Measurements from ENCODE around the gene NEIL3. TPM values are rescaled to one million over a fixed set of nuclear protein-coding genes. Genes with fewer than 3 reads are reported as not detected.

The NEIL3 gene
- total RNA-seq, 2 experiments from 2014 or later, result 0.22 to 0.25 TPM

- H3K4me3 Mint-ChIP-seq, result no peak overlapping the region
- no peaks in the 10 kb centered on the region for H3K9me3 Mint-ChIP-seq
- TF ChIP-seq CTCF (IDR thresholded peaks at IDR 0.05), result no peak
- no peak for DNase-seq
- H3K4me1 Mint-ChIP-seq (ENCODE audit: low read depth), result peaks cover 28% of the 10 kb centered on the region
- H3K36me3 ChIP-seq (ENCODE audit: insufficient read depth, low read length), result no peaks in the 10 kb centered on the region
- peaks cover 27% of the 10 kb centered on the region for H3K4me1 ChIP-seq (ENCODE audit: insufficient read depth, low read length)
- no peak for ATAC-seq (ENCODE audit: poor library complexity)
- no peak overlapping the region for H3K4me3 ChIP-seq (ENCODE audit: low read length)
- H3K36me3 Mint-ChIP-seq (ENCODE audit: low read depth), result no peaks in the 10 kb centered on the region
- H3K27me3 Mint-ChIP-seq, result no peaks in the 10 kb centered on the region
- H3K9me3 ChIP-seq (ENCODE audit: control insufficient read depth in 1 of 2, insufficient read depth in 1 of 2, low read length in 2 of 2), result peaks cover 0 to 5% of the 10 kb centered on the region in 2 experiments
- no peak overlapping the region for H3K27ac Mint-ChIP-seq
- no peak overlapping the region for H3K27ac ChIP-seq (ENCODE audit: low read depth in 1 of 2, low read length in 2 of 2)
- CTCF ChIA-PET, result no interaction called here
- POLR2A ChIA-PET, result no interaction called here
- H3K27me3 ChIP-seq (ENCODE audit: control insufficient read depth in 1 of 2, insufficient read depth in 2 of 2, low read length in 2 of 2), result no peaks in the 10 kb centered on the region
- intact Hi-C loops (cut with DNase I, micrococcal nuclease), result no loop called here
Observed at GRCh38 chr4:177405508-177405907, 95.8 kb downstream of the NEIL3 start.

- no peak overlapping the region for H3K27ac Mint-ChIP-seq
- Histone ChIP-seq H3K27me3 (ENCODE audit: control insufficient read depth in 1 of 2, insufficient read depth in 2 of 2, low read length in 2 of 2) (no peaks in the 10 kb centered on the region), H3K27ac (ENCODE audit: low read depth in 1 of 2, low read length in 2 of 2) (no peak overlapping the region), H3K36me3 (ENCODE audit: insufficient read depth, low read length) (no peaks in the 10 kb centered on the region), H3K4me1 (ENCODE audit: insufficient read depth, low read length) (peaks cover 5% of the 10 kb centered on the region), H3K9me3 (ENCODE audit: control insufficient read depth in 1 of 2, insufficient read depth in 1 of 2, low read length in 2 of 2) (peaks cover 0 to 5% of the 10 kb centered on the region in 2 experiments), H3K4me3 (ENCODE audit: low read length) (no peak overlapping the region)
- ATAC-seq (ENCODE audit: poor library complexity) (no peak), DNase-seq (no peak)
- ChIA-PET CTCF (no interaction called here), POLR2A (interaction anchor here (0.9 kb wide), 1 partner anchor 34 kb away, joined by 3 read pairs; the partner anchor contains the start of gene AGA)
- no peak overlapping the region for H3K4me3 Mint-ChIP-seq
- H3K36me3 Mint-ChIP-seq (ENCODE audit: low read depth), result no peaks in the 10 kb centered on the region
- intact Hi-C loops (cut with DNase I, micrococcal nuclease), result no loop called here
- H3K4me1 Mint-ChIP-seq (ENCODE audit: low read depth), result peaks cover 6% of the 10 kb centered on the region
- no peaks in the 10 kb centered on the region for H3K27me3 Mint-ChIP-seq
- TF ChIP-seq CTCF (IDR thresholded peaks at IDR 0.05), result no peak
- H3K9me3 Mint-ChIP-seq, result no peaks in the 10 kb centered on the region
Observed at GRCh38 chr4:177408023-177408422, 98.3 kb downstream of the NEIL3 start.

GRCh38 chr4:177410566-177410965 is 100.9 kb downstream of the NEIL3 start:
- Histone ChIP-seq H3K27me3 (ENCODE audit: control insufficient read depth in 1 of 2, insufficient read depth in 2 of 2, low read length in 2 of 2) (no peaks in the 10 kb centered on the region), H3K4me1 (ENCODE audit: insufficient read depth, low read length) (no peaks in the 10 kb centered on the region), H3K4me3 (ENCODE audit: low read length) (no peak overlapping the region), H3K27ac (ENCODE audit: low read depth in 1 of 2, low read length in 2 of 2) (no peak overlapping the region), H3K9me3 (ENCODE audit: control insufficient read depth in 1 of 2, insufficient read depth in 1 of 2, low read length in 2 of 2) (peaks cover 0 to 5% of the 10 kb centered on the region in 2 experiments), H3K36me3 (ENCODE audit: insufficient read depth, low read length) (no peaks in the 10 kb centered on the region)
- H3K4me3 Mint-ChIP-seq, result no peak overlapping the region
- intact Hi-C loops (cut with DNase I, micrococcal nuclease), result no loop called here
- ChIA-PET POLR2A (no interaction called here), CTCF (no interaction called here)
- DNase-seq (no peak), ATAC-seq (ENCODE audit: poor library complexity) (no peak)
- H3K36me3 Mint-ChIP-seq (ENCODE audit: low read depth), result no peaks in the 10 kb centered on the region
- no peaks in the 10 kb centered on the region for H3K4me1 Mint-ChIP-seq (ENCODE audit: low read depth)
- no peak overlapping the region for H3K27ac Mint-ChIP-seq
- H3K9me3 Mint-ChIP-seq, result no peaks in the 10 kb centered on the region
- TF ChIP-seq CTCF (IDR thresholded peaks at IDR 0.05), result no peak
- H3K27me3 Mint-ChIP-seq, result no peaks in the 10 kb centered on the region
